Inflammatory macrophage treated with lipopolysaccharide for 4 hours (primary cell): ENCODE measurements around the gene NCMAP.
"Not testable (repeated sequence)": the region's sequence is repeated elsewhere in the genome, so short reads cannot be mapped to it uniquely, and the experiment has no call there.

Source experiments
- DNase-seq: peaks from one replicate; pipeline ENCODE4 v3.0.0-alpha.2; 2020

NCMAP gene

GRCh38 chr1:24544239-24544638 lies 11.6 kb upstream of the NCMAP start:
- DNase-seq = no peak

- DNase-seq = no peak
These were observed 10.2 kb upstream of the NCMAP start for GRCh38 chr1:24545662-24546061.

GRCh38 chr1:24547195-24547594 lies 8.7 kb upstream of the NCMAP start:
- DNase-seq = no peak

- no peak for DNase-seq
These were observed 7.8 kb upstream of the NCMAP start for GRCh38 chr1:24548070-24548469.

GRCh38 chr1:24549210-24549609 lies 6.7 kb upstream of the NCMAP start:
- not testable (repeated sequence) for DNase-seq

- DNase-seq = no peak
These were observed 4.5 kb upstream of the NCMAP start for GRCh38 chr1:24551290-24551959.

GRCh38 chr1:24551960-24552571 lies 3.8 kb upstream of the NCMAP start:
- DNase-seq = no peak

GRCh38 chr1:24553931-24554330 lies 2.0 kb upstream of the NCMAP start:
- DNase-seq = no peak

GRCh38 chr1:24554714-24555113 lies 1.2 kb upstream of the NCMAP start:
- DNase-seq = no peak

- no peak for DNase-seq
These were observed 518 bp downstream of the NCMAP start for GRCh38 chr1:24556414-24556795.

GRCh38 chr1:24557220-24557619 lies 1.3 kb downstream of the NCMAP start:
- no peak for DNase-seq

- no peak for DNase-seq
These were observed 1.8 kb downstream of the NCMAP start for GRCh38 chr1:24557711-24558131.

GRCh38 chr1:24558455-24558854 lies 2.6 kb downstream of the NCMAP start:
- DNase-seq = no peak

- peak; percentile 71 for DNase-seq
These were observed 3.3 kb downstream of the NCMAP start for GRCh38 chr1:24558902-24559791.

- no peak for DNase-seq
These were observed 4.5 kb downstream of the NCMAP start for GRCh38 chr1:24560361-24560760.

- DNase-seq = no peak
These were observed 6.7 kb downstream of the NCMAP start for GRCh38 chr1:24562625-24563024.

- no peak for DNase-seq
These were observed 8.8 kb downstream of the NCMAP start for GRCh38 chr1:24564695-24565094.

GRCh38 chr1:24566236-24566867 lies 10.5 kb downstream of the NCMAP start:
- no peak for DNase-seq

- peak; percentile 33 for DNase-seq
These were observed 12.0 kb downstream of the NCMAP start for GRCh38 chr1:24567792-24568388.

GRCh38 chr1:24568475-24568874 lies 12.6 kb downstream of the NCMAP start:
- no peak for DNase-seq

- no peak for DNase-seq
These were observed 14.6 kb downstream of the NCMAP start for GRCh38 chr1:24570265-24571125.

GRCh38 chr1:24572301-24572700 lies 16.4 kb downstream of the NCMAP start:
- DNase-seq = no peak
